K562 (cell line): Measurements from ENCODE around the gene CD164L2. TPM values are rescaled to one million over a fixed set of nuclear protein-coding genes. Genes with fewer than 3 reads are reported as not detected.

Experiments used
- ATF7 ChIP-seq: fragments of 450-650 bp; IDR thresholded peaks from 2 replicates; pipeline ENCODE4 v1.7.1; 2014; ENCODE audit warnings: mild to moderate bottlenecking, moderate library complexity
- CC2D1A ChIP-seq: fragments of 450-650 bp; IDR thresholded peaks from 2 replicates; pipeline ENCODE4 v1.6.1; 2017; ENCODE audit warnings: mild to moderate bottlenecking
- CREB5 ChIP-seq: fragments of 250-450 bp; sonication (Bioruptor Pico); IDR thresholded peaks from 2 replicates; pipeline ENCODE4 v1.5.0; 2020; ENCODE audit warnings: mild to moderate bottlenecking
- DLX4 ChIP-seq: fragments of 250-450 bp; sonication (Bioruptor Pico); IDR thresholded peaks from 2 replicates; pipeline ENCODE4 v1.6.1; 2021; ENCODE audit warnings: mild to moderate bottlenecking
- HDAC3 ChIP-seq: fragments of 450-650 bp; IDR thresholded peaks from 2 replicates; pipeline ENCODE4 v1.6.1; 2018; ENCODE audit warnings: borderline replicate concordance, mild to moderate bottlenecking, moderate library complexity; ENCODE audit not compliant: partially characterized antibody
- HOMEZ ChIP-seq: fragments of 250-450 bp; sonication (Bioruptor Pico); IDR thresholded peaks from 2 replicates; pipeline ENCODE4 v1.4.0; 2020; ENCODE audit warnings: mild to moderate bottlenecking, moderate library complexity
- MAZ ChIP-seq, 2 experiments: fragments of 450-650 bp in 1 of 2; sonication (generic) in 1 of 2; formaldehyde crosslinking; IDR thresholded peaks in 1 of 2; conservative IDR thresholded peaks in 1 of 2; 2 replicates each; pipeline versions ENCODE4 v1.4.0 to v1.5.0; 2020; ENCODE audit warnings: mild to moderate bottlenecking in 1 of 2, missing genetic modification reagents in 1 of 2
- NR3C1 ChIP-seq: sonication (generic); formaldehyde crosslinking; IDR thresholded peaks from 2 replicates; pipeline ENCODE4 v1.8.1; 2022; ENCODE audit warnings: missing genetic modification reagents
- SNAPC5 ChIP-seq: fragments of 250-450 bp; sonication (Bioruptor Pico); IDR thresholded peaks from 2 replicates; pipeline ENCODE4 v1.8.0; 2021; ENCODE audit warnings: moderate library complexity, mild to moderate bottlenecking, inconsistent platforms
- TAF15 ChIP-seq: fragments of 200-400 bp; formaldehyde crosslinking; IDR thresholded peaks from 2 replicates; pipeline ENCODE4 v1.6.1; 2017; ENCODE audit warnings: mild to moderate bottlenecking, low read depth, low read length, moderate library complexity
- TAF7 ChIP-seq: fragments of 450-650 bp; IDR thresholded peaks from 2 replicates; pipeline ENCODE4 v1.6.1; 2016; ENCODE audit warnings: missing genetic modification characterization, missing compliant biosample characterization
- TFAM ChIP-seq: fragments of 250-450 bp; sonication (Bioruptor Pico); conservative IDR thresholded peaks from 2 replicates; pipeline ENCODE4 v1.5.0; 2021; ENCODE audit warnings: mild to moderate bottlenecking, moderate library complexity
- TGIF2 ChIP-seq: sonication (generic); formaldehyde crosslinking; IDR thresholded peaks from 2 replicates; pipeline ENCODE4 v1.8.1; 2022; ENCODE audit warnings: mild to moderate bottlenecking, missing genetic modification reagents, moderate library complexity
- TRIM25 ChIP-seq: fragments of 450-650 bp; IDR thresholded peaks from 2 replicates; pipeline ENCODE4 v1.7.0; 2016; ENCODE audit warnings: borderline replicate concordance
- ZNF79 ChIP-seq: fragments of 250-450 bp; sonication (Bioruptor Pico); IDR thresholded peaks from 2 replicates; pipeline ENCODE4 v1.4.0; 2020; ENCODE audit warnings: low read depth, mild to moderate bottlenecking, moderate library complexity
- ZSCAN29 ChIP-seq: fragments of 450-650 bp; IDR thresholded peaks from 2 replicates; pipeline ENCODE4 v1.6.1; 2017
- polyA plus RNA-seq, 8 experiments: library from polyadenylated mRNA; depleted of rRNA in 4 of 8; stranded (reverse) in 5 of 8; unstranded in 3 of 8; fragments of >200 nt; fragmentation: Nextera tagmentation in 2 of 8; fragmentation: Illumina TruSeq in 1 of 8; extraction: Ambion mirVana in 2 of 8; extraction: Trizol in 1 of 8; gene quantifications; 2 replicates each; pipeline versions ENCODE4 v1.2.1 to v1.2.3, GENCODE V29; 2011 to 2014; ENCODE audit warnings: inconsistent platforms in 1 of 8, missing spikeins in 1 of 8
- total RNA-seq, 7 experiments: library from RNA; depleted of rRNA in 6 of 7; stranded (reverse); fragments of >200 nt in 6 of 7; fragmentation: Illumina TruSeq in 2 of 7; extraction: Trizol in 2 of 7; gene quantifications; 2 replicates each; pipeline versions ENCODE4 v1.2.1 to v1.2.3, GENCODE V29; 2011 to 2021; ENCODE audit warnings: low replicate concordance in 1 of 7
- TF ChIP-seq, protein P1 (sequence below): fragments of 450-650 bp; formaldehyde crosslinking; IDR thresholded peaks from 2 replicates; pipeline ENCODE4 v1.4.0; 2020; ENCODE audit warnings: mild to moderate bottlenecking, mixed read lengths
- TF ChIP-seq, protein P2 (sequence below): sonication (generic); formaldehyde crosslinking; IDR thresholded peaks from 2 replicates; pipeline ENCODE4 v1.9.0; 2022; ENCODE audit warnings: mild to moderate bottlenecking, missing genetic modification reagents

CD164L2 gene
- total and polyA plus RNA-seq, 9 of the 15 experiments (the other 6 are each of a cell fraction or from before 2014, with no cell fraction given): 0.08 to 0.92 (median 0.38) TPM; not detected in 1

DNA sequence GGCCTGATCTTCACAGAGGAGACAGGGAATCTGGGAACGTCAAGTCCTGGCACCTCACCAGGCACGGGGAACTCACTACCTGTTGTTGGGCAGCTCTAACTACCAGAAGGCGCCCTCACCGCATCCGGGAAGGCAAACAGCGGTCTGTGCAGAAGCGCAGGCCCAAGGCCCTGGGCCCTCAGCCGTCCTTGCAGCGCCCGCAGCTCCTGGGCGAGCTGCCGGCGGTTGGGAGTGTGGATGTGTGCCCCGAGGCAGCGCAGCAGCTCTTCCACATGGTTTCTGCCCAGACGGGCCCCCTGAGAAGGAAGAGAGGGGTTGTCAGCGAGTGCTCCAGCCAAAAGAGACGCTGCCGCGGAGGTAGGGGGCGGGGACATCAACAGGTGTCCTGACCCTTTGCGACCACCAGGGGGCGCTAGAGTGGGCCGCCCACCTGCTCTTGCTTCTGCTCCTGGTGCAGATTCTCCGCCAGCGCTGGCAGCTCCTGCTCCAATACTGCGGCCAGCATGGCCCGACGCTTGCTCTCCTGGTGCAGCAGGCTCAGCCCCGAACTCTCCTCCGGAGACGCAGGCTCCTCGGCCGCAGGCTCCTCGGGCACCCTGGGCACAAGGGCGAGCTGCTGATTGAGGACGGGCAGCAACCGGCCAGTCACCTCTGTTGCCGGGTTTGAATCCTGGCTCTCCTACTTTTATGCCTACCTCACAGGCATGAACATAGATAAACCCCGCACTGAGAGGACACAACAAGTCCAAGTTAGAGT, 25.7 kb downstream of the CD164L2 start (continued):
- TF ChIP-seq TRIM25: no peak
- no peak for TF ChIP-seq SNAPC5 (CRISPR knock-in tag)
- TF ChIP-seq CC2D1A: no peak
- TF ChIP-seq NR3C1 (CRISPR knock-in tag): no peak
- no peak for TF ChIP-seq TAF7
- TF ChIP-seq HOMEZ (CRISPR knock-in tag): no peak
- TF ChIP-seq TAF15: no peak
- no peak for TF ChIP-seq ZNF79 (CRISPR knock-in tag)
- no peak for TF ChIP-seq DLX4 (CRISPR knock-in tag)
- TF ChIP-seq, protein P1, sequence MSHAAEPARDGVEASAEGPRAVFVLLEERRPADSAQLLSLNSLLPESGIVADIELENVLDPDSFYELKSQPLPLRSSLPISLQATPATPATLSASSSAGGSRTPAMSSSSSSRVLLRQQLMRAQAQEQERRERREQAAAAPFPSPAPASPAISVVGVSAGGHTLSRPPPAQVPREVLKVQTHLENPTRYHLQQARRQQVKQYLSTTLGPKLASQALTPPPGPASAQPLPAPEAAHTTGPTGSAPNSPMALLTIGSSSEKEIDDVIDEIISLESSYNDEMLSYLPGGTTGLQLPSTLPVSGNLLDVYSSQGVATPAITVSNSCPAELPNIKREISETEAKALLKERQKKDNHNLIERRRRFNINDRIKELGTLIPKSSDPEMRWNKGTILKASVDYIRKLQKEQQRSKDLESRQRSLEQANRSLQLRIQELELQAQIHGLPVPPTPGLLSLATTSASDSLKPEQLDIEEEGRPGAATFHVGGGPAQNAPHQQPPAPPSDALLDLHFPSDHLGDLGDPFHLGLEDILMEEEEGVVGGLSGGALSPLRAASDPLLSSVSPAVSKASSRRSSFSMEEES (CRISPR knock-in tag): no peak
- no peak for TF ChIP-seq CREB5
- no peak for TF ChIP-seq TGIF2 (CRISPR knock-in tag)
- TF ChIP-seq, protein P2, sequence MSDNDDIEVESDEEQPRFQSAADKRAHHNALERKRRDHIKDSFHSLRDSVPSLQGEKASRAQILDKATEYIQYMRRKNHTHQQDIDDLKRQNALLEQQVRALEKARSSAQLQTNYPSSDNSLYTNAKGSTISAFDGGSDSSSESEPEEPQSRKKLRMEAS: peak; percentile 71; the same call in 1 of the 2 replicates
- TF ChIP-seq HDAC3: no peak
- TF ChIP-seq MAZ (CRISPR knock-in tag; conservative IDR thresholded peaks at IDR 0.05 in 1 of 2, IDR thresholded peaks at IDR 0.05 in 1 of 2): peak; percentile 42 to 77
- TF ChIP-seq ZSCAN29: no peak
- TF ChIP-seq ATF7: 0 out of 2 replicates have a peak, but pooled peaks have one; percentile 39
- TF ChIP-seq TFAM (CRISPR knock-in tag): no peak
